Trophoblast cell (in vitro differentiated cells and primary cell): ENCODE results near the gene ADM2.

Experiments
- DNase-seq, 2 donors: peaks; one replicate each; pipeline ENCODE4 v3.0.0-alpha.2; 2016
- H2AFZ ChIP-seq: 2 replicates; pipeline ENCODE4 v1.6.1; 2013; ENCODE audit warnings: low read length, moderate library complexity, mild to moderate bottlenecking; ENCODE audit not compliant: insufficient read depth, poor library complexity
- H2AK5ac ChIP-seq: 2 replicates; pipeline ENCODE4 v1.6.1; 2013; ENCODE audit warnings: mild to moderate bottlenecking, low read length
- H2BK120ac ChIP-seq: 2 replicates; pipeline ENCODE4 v1.6.1; 2013; ENCODE audit warnings: low read length, mild to moderate bottlenecking, moderate library complexity; ENCODE audit not compliant: insufficient read depth, poor library complexity
- H2BK12ac ChIP-seq: 2 replicates; pipeline ENCODE4 v1.6.1; 2013; ENCODE audit warnings: mild to moderate bottlenecking, low read length, moderate library complexity
- H2BK5ac ChIP-seq: 2 replicates; pipeline ENCODE4 v1.6.1; 2013; ENCODE audit warnings: low read length, low read depth, moderate library complexity, mild to moderate bottlenecking; ENCODE audit not compliant: poor library complexity
- H3K14ac ChIP-seq: 2 replicates; pipeline ENCODE4 v1.6.1; 2013; ENCODE audit warnings: mild to moderate bottlenecking, low read length
- H3K18ac ChIP-seq: 2 replicates; pipeline ENCODE4 v1.6.1; 2013; ENCODE audit warnings: mild to moderate bottlenecking, low read length
- H3K23ac ChIP-seq: 2 replicates; pipeline ENCODE4 v1.6.1; 2013; ENCODE audit warnings: low read length
- H3K27ac ChIP-seq: 2 replicates; pipeline ENCODE4 v1.5.1; 2013; ENCODE audit warnings: low read depth, mild to moderate bottlenecking, inconsistent platforms, low read length, moderate library complexity
- H3K27me3 ChIP-seq: 2 replicates; pipeline ENCODE4 v1.6.1; 2013; ENCODE audit warnings: inconsistent platforms, mild to moderate bottlenecking, low read length, moderate library complexity; ENCODE audit not compliant: insufficient read depth
- H3K36me3 ChIP-seq, 2 experiments: 1 replicate in 1 of 2; 2 replicates in 1 of 2; pipeline ENCODE4 v1.6.1; 2013; ENCODE audit warnings: low read length in 2 of 2, mild to moderate bottlenecking in 2 of 2, moderate library complexity in 1 of 2; ENCODE audit not compliant: insufficient read depth in 2 of 2, control insufficient read depth in 1 of 2
- H3K4ac ChIP-seq: 2 replicates; pipeline ENCODE4 v1.6.1; 2013; ENCODE audit warnings: low read depth, mild to moderate bottlenecking, low read length, moderate library complexity
- H3K4me1 ChIP-seq, 2 experiments: 1 replicate in 1 of 2; 2 replicates in 1 of 2; pipeline ENCODE4 v1.6.1; 2013; ENCODE audit warnings: low read length in 2 of 2, mild to moderate bottlenecking in 2 of 2, moderate library complexity in 1 of 2; ENCODE audit not compliant: insufficient read depth in 2 of 2, control insufficient read depth in 1 of 2
- H3K4me2 ChIP-seq: 2 replicates; pipeline ENCODE4 v1.6.1; 2013; ENCODE audit warnings: inconsistent platforms, mild to moderate bottlenecking, low read length, moderate library complexity
- H3K4me3 ChIP-seq: 2 replicates; pipeline ENCODE4 v1.5.1; 2013; ENCODE audit warnings: mild to moderate bottlenecking, low read depth, low read length, inconsistent platforms
- H3K79me1 ChIP-seq: one replicate; pipeline ENCODE4 v1.6.1; 2013; ENCODE audit warnings: low read length
- H3K79me2 ChIP-seq: 2 replicates; pipeline ENCODE4 v1.6.1; 2013; ENCODE audit warnings: low read length, mild to moderate bottlenecking; ENCODE audit not compliant: control insufficient read depth, insufficient read depth, poor library complexity
- H3K9ac ChIP-seq: 2 replicates; pipeline ENCODE4 v1.6.1; 2013; ENCODE audit warnings: mild to moderate bottlenecking, low read length
- H3K9me3 ChIP-seq: 2 replicates; pipeline ENCODE4 v1.6.1; 2013; ENCODE audit warnings: low read depth, mild to moderate bottlenecking, control low read depth, inconsistent platforms, low read length; ENCODE audit not compliant: insufficient read depth
- H4K12ac ChIP-seq: 2 replicates; pipeline ENCODE4 v1.6.1; 2013; ENCODE audit warnings: low read depth, mild to moderate bottlenecking, low read length, moderate library complexity
- H4K8ac ChIP-seq: 2 replicates; pipeline ENCODE4 v1.6.1; 2013; ENCODE audit warnings: low read depth, mild to moderate bottlenecking, low read length, moderate library complexity
- H4K91ac ChIP-seq: one replicate; pipeline ENCODE4 v1.6.1; 2013; ENCODE audit warnings: low read depth, mild to moderate bottlenecking, low read length, moderate library complexity
- WGBS: extraction: QIAGEN DNeasy Blood & Tissue Kit; methylation state at CpG from one replicate; pipeline ENCODE4 v1.1.7; 2013; ENCODE audit warnings: missing lambda C conversion rate; ENCODE audit not compliant: insufficient read length, insufficient coverage; ENCODE audit errors: extremely low coverage; 5-methylcytosine and 5-hydroxymethylcytosine counted together

The ADM2 gene

DNA sequence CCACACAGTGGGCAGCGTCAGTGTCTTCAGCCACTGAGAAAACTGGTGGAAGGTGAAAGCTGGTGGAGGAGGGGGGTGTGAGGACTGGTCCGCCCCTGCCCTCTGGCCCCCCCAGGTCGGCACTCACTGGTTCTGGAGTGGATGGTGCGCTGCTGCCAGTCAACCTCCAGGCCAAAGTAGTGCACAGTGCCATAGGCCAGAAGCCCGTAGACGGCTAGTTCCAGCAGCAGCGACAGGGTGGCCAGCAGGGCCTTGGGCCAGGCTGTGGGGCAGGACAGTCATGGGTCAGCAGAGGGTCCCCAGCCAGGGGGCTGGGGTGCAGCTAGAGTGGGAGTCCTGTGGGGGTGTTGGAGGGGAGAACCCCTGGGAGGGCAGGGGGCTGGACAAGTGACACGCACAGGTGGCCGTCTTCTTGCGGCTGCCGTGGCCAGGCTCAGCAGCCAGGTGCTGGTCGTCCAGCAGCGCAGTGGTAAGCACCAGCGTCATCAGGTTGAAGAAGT, 24.0 kb downstream of the ADM2 start:
- Histone ChIP-seq H2AFZ (no peak overlapping the region), H3K9me3 (no peaks in the 10 kb centered on the region), H2AK5ac (no peak overlapping the region), H4K91ac (no peak overlapping the region), H3K4me3 (no peak overlapping the region), H3K27ac (no peak overlapping the region), H3K4me2 (no peak overlapping the region), H3K23ac (no peak overlapping the region), H2BK5ac (no peak overlapping the region), H3K36me3 (peaks cover 36 to 37% of the 10 kb centered on the region in 2 experiments), H4K8ac (no peak overlapping the region), H3K18ac (no peak overlapping the region), H2BK120ac (no peak overlapping the region), H3K14ac (no peak overlapping the region), H2BK12ac (no peak overlapping the region), H3K9ac (no peak overlapping the region), H3K79me2 (peaks cover 13% of the 10 kb centered on the region), H3K4me1 (peaks cover 6 to 15% of the 10 kb centered on the region in 2 experiments), H3K79me1 (peaks cover 8% of the 10 kb centered on the region), H4K12ac (no peak overlapping the region), H3K27me3 (no peaks in the 10 kb centered on the region), H3K4ac (no peak overlapping the region)
- WGBS: no CpG with 5 or more reads among the region's 14 CpGs
- DNase-seq: no peak

DNA sequence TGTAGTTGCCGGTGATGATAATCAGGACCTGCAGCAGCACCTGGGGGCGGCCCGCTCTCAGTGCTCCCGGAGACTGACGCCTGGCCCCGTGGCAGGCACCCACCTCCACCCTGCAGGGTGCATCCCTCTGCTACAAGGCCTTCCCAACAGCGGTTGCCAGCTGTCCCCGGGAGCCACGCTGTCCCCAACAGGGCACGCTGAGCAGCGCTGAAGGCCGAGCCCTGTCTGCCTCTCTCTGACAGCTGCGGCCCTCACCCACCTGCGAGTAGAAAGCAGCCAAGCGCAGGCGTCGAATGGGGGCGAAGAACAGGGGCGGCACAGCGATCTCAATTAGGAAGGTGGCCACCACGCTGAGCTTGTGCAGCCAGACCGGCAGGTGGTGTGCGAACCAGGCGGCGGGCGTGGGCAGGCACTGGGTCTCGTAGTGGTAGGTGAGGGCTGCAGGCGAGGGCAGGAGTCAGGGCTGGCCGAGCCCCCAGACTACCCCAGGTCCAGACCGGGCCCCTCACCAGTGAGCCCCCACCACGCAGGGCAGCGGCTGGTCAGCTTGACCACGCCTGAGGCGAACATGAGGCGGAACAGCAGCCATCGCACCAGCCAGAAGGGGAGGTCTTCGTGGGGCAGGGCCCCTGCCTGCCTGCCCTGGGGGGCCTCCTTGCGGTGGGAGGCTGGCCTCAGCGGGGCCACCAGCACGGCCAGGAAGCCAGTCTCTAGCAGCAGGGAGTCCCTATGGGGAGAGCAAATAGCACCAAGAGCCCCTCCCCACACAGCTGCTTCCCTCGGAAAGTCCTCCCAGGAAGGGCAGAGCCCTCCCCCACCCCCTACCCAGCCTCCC, 24.6 kb downstream of the ADM2 start:
- Histone ChIP-seq H3K9ac (no peak overlapping the region), H3K23ac (no peak overlapping the region), H2BK12ac (no peak overlapping the region), H3K27ac (no peak overlapping the region), H3K14ac (no peak overlapping the region), H3K4me2 (peak overlapping the region; percentile 74), H3K36me3 (peaks cover 36 to 37% of the 10 kb centered on the region in 2 experiments), H2AFZ (no peak overlapping the region), H4K91ac (no peak overlapping the region), H3K18ac (peak overlapping the region; percentile 2), H3K79me1 (peaks cover 8% of the 10 kb centered on the region), H2AK5ac (peak overlapping the region; percentile 35), H4K8ac (no peak overlapping the region), H3K9me3 (no peaks in the 10 kb centered on the region), H3K4me1 (peaks cover 6 to 15% of the 10 kb centered on the region in 2 experiments), H2BK5ac (no peak overlapping the region), H3K4ac (no peak overlapping the region), H3K27me3 (no peaks in the 10 kb centered on the region), H3K79me2 (peaks cover 13% of the 10 kb centered on the region), H3K4me3 (no peak overlapping the region), H4K12ac (no peak overlapping the region), H2BK120ac (no peak overlapping the region)
- DNase-seq: no peak
- no CpG with 5 or more reads among the region's 41 CpGs for WGBS

DNA sequence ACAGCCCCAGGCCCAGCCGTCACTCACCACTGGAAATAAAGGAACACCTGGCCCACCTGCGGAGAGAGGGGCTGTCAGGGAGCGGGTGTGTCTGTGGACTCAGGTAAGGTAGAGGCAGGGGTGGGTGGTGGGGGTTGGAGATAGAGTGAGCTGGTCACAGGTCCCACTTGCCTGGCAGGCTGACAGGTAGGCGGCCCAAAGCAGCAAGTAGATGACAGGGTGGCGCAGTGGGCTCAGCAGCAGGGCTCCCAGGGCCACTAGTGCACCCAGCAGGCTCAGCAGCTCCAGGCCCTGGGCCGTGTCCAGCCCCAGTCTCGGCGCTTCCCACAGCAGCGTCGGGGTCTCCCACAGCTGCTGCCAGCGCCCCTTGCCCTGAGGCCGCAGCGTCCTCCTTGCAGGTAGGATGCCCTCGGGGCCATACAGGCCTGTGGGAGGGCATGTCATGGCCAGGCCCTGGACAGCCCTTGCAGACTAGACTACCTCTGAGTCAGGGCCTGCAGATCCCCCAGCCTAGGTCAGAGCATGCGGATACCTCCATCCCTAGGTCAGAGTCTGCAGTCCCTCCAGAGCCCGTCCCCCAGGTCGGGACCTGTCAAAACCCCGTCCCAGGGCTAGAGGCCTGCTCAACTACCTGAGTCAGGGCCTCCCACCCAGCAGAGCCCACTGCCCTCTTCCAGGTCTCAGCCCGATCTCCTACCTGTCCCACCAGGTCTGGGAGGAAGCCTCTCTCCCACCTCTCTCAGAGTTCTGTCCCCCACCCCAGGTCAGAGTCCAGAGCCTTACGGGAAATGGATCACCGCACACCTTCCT, 25.5 kb downstream of the ADM2 start:
- peak overlapping the region; percentile 87 for H2AK5ac ChIP-seq
- H3K36me3 ChIP-seq: peaks cover 36 to 37% of the 10 kb centered on the region in 2 experiments
- H2BK120ac ChIP-seq: peak overlapping the region; percentile 87
- H2AFZ ChIP-seq: peak overlapping the region; percentile 99
- peak overlapping the region; percentile 56 for H2BK12ac ChIP-seq
- no peaks in the 10 kb centered on the region for H3K9me3 ChIP-seq
- WGBS: no CpG with 5 or more reads among the region's 21 CpGs
- H4K91ac ChIP-seq: peak overlapping the region; percentile 88
- H3K4ac ChIP-seq: peak overlapping the region; percentile 97
- H4K12ac ChIP-seq: peak overlapping the region; percentile 93
- peak overlapping the region; percentile 83 for H3K18ac ChIP-seq
- H2BK5ac ChIP-seq: peak overlapping the region; percentile 90
- DNase-seq: peak; percentile 82 to 86
- H3K27me3 ChIP-seq: no peaks in the 10 kb centered on the region
- peaks cover 6 to 15% of the 10 kb centered on the region in 2 experiments for H3K4me1 ChIP-seq
- peak overlapping the region; percentile 98 for H3K4me3 ChIP-seq
- peak overlapping the region; percentile 89 for H3K9ac ChIP-seq
- peak overlapping the region; percentile 97 for H4K8ac ChIP-seq
- H3K23ac ChIP-seq: no peak overlapping the region
- peak overlapping the region; percentile 98 for H3K14ac ChIP-seq
- peaks cover 8% of the 10 kb centered on the region for H3K79me1 ChIP-seq
- H3K4me2 ChIP-seq: peak overlapping the region; percentile 74
- H3K79me2 ChIP-seq: peaks cover 13% of the 10 kb centered on the region
- peak overlapping the region; percentile 56 for H3K27ac ChIP-seq

DNA sequence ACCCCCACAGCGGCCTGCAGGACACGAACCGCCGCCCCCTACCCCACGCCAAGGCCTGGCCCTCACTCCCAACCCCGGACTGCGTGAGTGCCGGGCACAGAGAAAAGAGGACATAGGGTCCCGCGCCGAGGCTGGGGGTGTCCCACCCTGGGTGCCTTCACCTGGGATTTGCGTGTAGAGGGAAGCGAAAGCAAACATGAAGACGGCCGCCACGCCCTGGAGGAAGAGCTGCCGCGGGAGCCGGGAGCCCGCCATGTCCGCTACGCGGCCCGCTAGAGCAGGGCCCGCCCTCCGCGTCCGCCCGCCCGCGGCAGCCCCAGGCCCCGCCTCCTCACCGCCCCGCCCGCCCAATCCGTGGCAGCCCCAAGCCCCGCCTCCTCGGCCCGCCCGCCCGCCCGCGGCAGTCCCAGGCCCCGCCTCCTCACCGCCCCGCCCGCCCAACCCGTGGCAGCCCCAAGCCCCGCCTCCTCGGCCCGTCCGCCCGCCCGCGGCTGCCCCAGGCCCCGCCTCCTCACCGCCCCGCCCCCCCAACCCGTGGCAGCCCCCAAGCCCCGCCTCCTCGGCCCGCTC, 26.2 kb downstream of the ADM2 start, which contains the start of gene LMF2:
Gene LMF2, minus strand, starts transcription at position 282 of the 570 bp plus-strand sequence. Its CDS starts 27 bp downstream, at position 255.
- peak in 1 of 2 donors; percentile 73 for DNase-seq
- Histone ChIP-seq H3K27ac (peak within 1 kb of the TSS; percentile 84), H3K18ac (peak within 1 kb of the TSS; percentile 100), H2AK5ac (peak within 1 kb of the TSS; percentile 99), H2BK120ac (peak within 1 kb of the TSS; percentile 93), H2BK12ac (peak within 1 kb of the TSS; percentile 56), H4K8ac (peak within 1 kb of the TSS; percentile 99), H3K36me3 (peaks cover 31 to 33% of the 10 kb centered on the region in 2 experiments), H3K27me3 (no peaks in the 10 kb centered on the region), H3K79me1 (peaks cover 8% of the 10 kb centered on the region), H4K91ac (peak within 1 kb of the TSS; percentile 96), H2BK5ac (peak within 1 kb of the TSS; percentile 90), H3K4ac (peak within 1 kb of the TSS; percentile 97), H3K9me3 (no peaks in the 10 kb centered on the region), H2AFZ (peak within 1 kb of the TSS; percentile 99), H3K9ac (peak within 1 kb of the TSS; percentile 97), H4K12ac (peak within 1 kb of the TSS; percentile 99), H3K4me1 (peaks cover 6 to 15% of the 10 kb centered on the region in 2 experiments), H3K4me3 (peak within 1 kb of the TSS; percentile 99), H3K14ac (peak within 1 kb of the TSS; percentile 98), H3K23ac (no peak within 1 kb of the TSS), H3K4me2 (peak within 1 kb of the TSS; percentile 90), H3K79me2 (peaks cover 13% of the 10 kb centered on the region)
- no CpG with 5 or more reads among the region's 62 CpGs for WGBS
